GM18505 (cell line): ENCODE results near the gene INO80C.

Source experiments
- ATAC-seq: cut with Tn5 transposase; IDR thresholded peaks from one replicate; pipeline ENCODE4 v1.9.1; 2021; ENCODE audit not compliant: unreplicated experiment
- POLR2A ChIP-seq: IDR thresholded peaks from 4 replicates; pipeline ENCODE4 v1.6.1; 2011; ENCODE audit warnings: borderline replicate concordance; ENCODE audit not compliant: insufficient read depth, insufficient read length; ENCODE audit errors: extremely low read depth

Gene INO80C

DNA sequence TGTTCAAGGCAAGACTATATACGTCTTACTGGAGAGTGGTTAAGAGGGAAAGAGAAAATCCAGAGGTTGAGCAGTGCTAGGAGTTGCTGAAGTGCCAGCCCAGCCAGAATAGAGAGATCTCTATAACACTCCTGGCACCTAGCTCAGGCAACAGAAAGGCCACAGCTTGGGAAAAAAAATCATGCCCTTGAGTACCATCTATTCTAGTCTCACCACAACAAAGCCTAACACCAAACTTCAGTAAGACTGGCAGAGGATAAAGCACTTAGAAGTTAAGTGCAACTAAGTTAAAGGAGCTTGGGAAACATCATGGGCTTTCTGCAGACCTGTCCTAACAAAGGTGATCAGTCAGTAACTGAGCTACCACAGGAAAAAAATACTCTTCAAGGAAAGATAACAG, 24.2 kb downstream of the INO80C start:
- ATAC-seq, result no peak
- no peak for TF ChIP-seq POLR2A

DNA sequence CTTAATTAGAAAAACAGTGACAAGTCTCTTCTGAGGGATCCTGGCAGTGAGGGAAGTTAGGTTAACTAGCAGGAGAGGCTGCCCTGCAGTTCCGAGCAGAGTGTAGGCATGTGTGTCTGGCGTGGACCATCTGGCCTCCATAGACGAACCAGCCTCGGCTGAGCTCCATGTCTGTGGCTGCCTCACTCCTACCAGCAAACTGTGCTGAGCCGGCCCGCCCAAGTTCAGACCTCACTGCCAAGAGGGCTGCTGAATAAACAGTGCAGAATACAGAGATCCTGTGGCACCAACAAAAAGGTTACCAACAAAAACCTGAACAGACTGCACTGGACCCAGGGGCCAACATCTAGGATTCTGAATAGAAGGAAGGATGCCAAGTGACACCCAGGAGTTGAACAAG, 27.3 kb downstream of the INO80C start:
- no peak for ATAC-seq
- TF ChIP-seq POLR2A, result no peak

DNA sequence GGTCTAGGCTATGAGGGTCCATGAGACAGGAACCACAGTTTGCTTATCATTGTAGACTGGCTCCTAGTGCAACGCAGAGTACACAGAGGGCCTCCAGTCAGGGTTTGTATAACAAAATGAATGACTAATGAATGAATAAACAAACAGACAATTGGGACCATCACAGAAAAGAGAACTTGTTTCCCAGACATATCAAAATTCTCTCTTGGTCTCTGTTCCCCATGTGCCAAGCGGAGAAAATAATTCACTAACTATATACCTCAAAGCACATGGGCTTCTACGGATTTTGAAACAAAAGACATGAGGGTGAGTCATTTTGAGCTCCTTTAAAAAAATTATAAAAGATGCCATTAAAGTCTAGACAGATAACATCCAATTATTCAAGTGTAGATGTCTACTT, 28.0 kb downstream of the INO80C start:
- no peak for TF ChIP-seq POLR2A
- no peak for ATAC-seq

DNA sequence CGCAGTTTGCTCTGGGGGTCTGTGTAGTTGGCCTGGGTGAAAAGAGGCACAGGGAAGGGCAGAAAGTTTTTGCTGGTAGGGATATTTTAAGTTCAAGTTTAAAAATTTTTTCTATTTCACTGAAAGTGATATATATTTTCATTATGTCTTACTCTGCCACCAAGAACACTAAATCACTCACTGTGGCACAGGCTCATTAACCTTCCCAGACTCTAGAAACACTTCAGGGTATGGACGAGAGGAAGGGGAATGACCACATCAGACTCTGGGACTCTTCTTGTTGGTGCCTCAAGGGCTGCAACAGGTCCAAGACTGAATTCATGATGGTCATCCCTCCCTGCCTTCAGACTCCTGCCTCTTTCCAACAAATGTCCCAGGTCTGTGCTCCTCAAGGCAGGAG, 29.0 kb downstream of the INO80C start:
- no peak for ATAC-seq
- no peak for TF ChIP-seq POLR2A

DNA sequence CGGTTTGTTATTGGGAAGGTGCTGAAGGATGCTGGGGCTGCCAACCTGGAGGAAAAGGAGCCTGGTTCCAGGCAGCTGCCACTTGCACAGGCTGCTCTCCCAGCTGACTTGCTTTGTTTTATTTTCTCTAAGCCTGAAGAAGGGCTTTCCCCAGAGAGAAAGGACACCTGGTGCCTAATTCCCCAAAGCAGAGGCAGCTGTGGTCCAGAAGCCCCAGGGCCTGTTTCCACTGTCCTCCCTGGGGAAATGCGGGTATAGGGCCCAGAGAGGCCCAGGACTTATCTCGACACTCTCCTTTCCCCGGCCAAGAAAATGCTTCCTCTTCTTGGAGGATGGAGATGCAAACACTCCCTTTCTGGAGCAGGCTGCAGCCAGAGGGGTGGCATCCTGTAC, 30.1 kb downstream of the INO80C start:
- ATAC-seq, result peak; percentile 60

DNA sequence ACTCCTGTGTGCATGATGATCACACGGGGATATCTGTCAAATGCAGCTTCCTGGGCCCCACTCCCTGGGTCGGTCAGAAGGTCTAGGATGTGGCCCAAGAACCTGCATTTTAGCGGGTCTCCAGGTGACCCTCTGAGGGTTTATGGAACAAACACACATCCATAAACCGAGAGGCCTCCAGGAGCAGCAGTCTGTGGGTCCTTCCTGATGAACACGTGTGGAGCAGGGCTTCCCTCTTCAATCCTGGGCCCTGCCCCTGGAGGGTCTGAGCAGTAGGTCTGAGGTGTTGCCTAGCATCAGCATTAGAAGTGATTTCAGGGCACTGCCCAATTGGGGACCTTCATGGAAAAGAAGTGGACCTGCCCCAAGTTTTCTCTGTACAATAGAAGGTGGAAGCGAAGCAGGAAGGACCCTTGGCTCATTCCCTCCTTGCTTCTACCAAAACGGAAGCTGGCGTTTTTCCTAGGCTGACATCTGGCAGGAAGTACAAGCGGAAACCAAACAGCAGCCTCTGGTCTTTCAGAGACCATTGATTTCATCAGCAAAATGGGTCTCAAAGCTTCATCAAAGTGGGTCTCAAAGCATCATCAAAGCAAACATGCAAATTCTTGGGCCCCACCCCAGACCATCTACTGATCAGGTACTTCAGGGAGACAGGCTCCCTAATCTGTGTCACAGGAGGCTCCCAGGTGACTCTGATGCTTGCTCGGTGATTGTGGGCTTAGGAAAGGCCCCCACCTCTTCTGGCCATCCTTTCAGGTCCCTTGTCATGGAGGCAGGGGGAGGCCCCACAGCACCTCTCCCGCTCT, 30.7 kb downstream of the INO80C start:
- no peak for TF ChIP-seq POLR2A
- ATAC-seq, result peak; percentile 21

More for the DNA sequence above, 30.1 kb downstream of the INO80C start:
- no peak for TF ChIP-seq POLR2A

DNA sequence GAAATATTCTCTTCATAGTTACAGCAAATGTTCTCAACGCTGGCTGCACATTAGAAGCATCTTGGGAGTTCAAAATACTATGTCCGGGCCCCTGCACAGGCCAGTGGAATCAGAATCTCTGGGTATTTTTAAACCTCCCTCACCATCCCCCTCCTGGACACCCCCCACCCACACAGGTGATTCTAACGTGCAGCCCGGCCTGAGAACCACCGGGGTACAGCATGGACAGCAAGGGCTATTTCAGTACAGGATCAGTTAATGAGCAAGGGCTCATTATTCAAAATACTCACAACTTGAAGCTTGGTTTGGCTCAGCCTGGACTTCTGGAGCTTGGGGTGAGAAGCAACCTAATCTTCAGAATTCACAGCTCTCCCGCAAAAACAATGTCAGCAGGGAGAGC, 31.4 kb downstream of the INO80C start:
- no peak for TF ChIP-seq POLR2A
- no peak for ATAC-seq

DNA sequence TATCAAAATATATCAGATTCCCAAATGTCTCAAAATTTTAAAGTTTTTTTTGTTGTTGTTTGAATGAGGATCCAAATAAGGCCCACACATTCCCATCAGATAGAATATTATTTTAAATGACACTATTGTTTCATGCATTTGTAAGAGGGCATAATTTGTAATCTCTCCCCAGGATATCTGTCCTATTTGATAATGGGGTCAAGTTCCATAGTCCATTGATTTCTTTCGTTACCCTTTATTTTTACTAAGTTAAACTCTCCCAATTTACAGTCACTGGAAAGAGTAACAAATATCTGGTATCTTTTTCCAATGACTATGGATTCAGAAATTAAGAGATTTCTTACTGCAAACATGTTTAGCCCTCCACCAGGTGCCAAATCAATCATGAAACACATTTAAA, 32.4 kb downstream of the INO80C start:
- ATAC-seq, result no peak
- no peak for TF ChIP-seq POLR2A

DNA sequence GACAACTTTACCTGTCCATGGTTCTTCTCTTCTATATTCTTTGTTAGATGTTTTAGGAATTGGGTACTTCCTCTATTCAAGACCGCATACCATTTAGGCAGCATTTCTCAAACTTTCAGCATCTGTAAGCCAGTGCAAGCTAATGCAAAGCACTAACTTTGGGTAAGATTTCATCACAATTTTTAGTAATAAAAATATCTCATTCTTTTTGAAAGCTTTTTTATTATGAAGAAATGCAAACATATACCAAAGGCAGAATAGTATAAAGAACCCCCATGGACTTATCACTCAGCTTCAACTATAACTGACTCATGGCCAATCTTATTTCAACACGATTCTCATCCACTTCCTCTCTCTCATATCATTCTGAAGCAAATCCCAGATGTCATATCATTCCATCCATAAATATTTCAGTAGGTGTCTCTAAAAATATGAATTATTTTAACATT, 32.9 kb downstream of the INO80C start:
- ATAC-seq, result no peak
- TF ChIP-seq POLR2A, result no peak

DNA sequence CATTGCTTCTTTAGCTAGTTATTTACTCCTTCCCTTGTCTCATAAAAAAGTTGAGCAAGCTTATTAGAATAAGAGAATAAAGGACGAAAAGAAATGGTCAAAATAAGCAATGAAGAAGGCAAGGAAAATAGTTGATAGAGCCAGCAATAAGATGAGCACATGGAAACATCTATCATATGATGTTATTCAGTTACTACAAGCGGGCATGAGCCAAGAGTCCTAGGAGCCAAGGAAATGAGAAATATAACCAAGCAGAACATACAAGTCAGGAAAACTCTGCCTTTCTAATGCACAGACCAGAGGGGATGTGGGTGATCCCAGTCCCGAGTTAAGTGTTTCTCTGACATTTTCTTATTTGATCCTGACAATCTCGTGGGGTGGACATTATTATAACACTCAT, 33.9 kb downstream of the INO80C start:
- no peak for TF ChIP-seq POLR2A
- no peak for ATAC-seq

DNA sequence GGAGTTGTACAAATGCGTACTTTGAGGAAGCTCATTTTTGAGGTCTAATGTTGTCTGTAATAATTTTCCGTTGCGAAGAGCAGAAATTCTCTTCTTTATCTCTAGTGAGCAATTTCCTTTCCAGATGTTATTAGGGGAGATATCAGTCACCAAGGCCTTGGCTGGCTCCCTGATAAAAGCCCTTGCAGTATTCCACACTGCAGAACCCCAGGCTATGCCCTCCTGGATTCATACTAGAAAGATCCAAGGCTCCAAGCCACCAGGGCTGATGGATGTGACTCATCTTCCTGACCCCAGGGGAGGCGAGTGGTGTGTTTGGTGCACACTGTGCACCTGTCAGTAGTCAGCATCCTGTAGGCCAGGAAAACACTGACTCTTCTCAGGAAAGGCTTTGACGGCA, 34.7 kb downstream of the INO80C start:
- no peak for ATAC-seq
- TF ChIP-seq POLR2A, result no peak

DNA sequence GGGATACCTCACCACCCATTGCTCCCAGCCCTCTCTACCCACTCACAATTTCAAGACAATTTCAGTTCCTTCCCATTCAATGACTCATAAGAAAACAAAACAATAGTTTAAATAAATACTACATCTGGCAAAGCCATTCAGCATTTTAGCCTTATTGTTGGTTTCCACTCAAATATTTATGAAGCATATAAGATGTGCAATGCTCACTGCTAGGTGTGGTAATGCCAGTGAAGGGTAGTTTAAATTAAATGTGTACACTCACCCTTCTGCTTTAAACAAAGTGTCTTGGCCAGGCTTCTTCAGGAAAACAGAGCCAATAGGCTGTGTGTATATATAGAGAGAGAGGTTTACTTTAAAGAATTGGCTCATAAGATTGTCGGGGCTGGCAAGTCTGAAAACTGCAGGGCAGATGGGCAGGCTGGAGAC, 37.0 kb downstream of the INO80C start:
- ATAC-seq, result no peak
- TF ChIP-seq POLR2A, result no peak

DNA sequence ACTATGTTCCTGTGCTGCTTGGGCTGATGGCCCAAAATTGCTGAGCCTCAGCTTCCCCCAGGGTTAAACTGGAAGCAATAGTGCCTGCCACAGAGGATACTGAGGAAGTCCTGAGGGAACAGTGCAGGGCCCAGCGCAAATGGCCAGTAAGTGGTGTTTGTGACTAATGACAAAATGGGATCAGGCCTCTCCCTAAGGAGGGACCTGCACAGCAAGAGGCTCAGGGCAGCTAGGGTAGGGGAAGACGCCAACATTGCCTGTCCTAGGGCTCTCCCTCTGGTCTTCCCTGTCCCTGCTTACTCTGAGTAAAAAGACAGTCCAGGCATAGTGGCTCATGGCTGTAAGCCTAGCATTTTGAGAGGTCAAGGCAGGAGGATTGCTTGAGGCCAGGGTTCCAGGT, 37.8 kb downstream of the INO80C start:
- no peak for TF ChIP-seq POLR2A
- no peak for ATAC-seq

DNA sequence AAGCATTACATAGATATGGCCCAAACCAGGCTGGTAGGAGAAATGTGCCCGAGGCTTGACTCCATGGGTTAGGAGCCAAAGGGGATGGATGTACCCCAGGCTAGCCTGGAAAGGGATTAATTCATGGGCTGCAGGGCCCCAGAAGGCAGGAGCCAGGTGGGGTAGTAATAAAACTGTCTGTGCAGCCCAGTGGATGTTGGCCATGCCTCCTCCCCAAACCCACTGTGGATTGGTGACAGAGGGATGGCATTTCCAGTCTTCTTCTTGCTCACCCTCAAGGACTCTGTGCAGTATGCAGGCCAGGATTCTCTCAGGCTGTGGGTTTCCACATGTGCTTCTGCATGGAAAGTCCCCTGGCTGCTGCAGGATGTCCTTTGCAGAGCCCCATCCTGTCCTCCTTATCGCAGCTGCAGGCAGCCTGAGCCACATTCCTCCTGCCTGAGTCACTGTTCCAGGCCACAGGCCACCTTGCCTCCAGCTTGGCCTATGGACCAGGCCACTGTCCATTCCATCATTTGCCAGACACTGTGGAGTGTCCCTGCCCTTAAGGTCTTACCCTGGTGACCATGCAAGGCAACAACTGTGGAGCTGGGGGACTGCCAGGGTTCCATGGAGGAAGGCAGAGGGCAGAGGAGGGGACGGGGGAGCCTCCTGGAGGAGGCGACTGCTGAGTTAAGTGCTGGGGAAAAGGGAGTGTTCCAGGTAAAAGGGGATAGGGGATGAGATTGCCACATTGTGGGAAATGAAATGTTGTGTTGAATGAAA, 38.9 kb downstream of the INO80C start:
- no peak for TF ChIP-seq POLR2A
- ATAC-seq, result no peak
